CD14-positive monocyte (primary cell): ENCODE results near the gene MGAT4A. TPM values are rescaled to one million over a fixed set of nuclear protein-coding genes. Genes with fewer than 3 reads are reported as not detected.
A peak's percentile ranks its signal among the peaks of the same experiment; 100 is the strongest.

Experiments
- DNase-seq, 3 donors: peaks; one replicate each; pipeline ENCODE4 v3.0.0-alpha.2; 2011 to 2022
- H2AFZ ChIP-seq: 2 replicates; pipeline ENCODE4 v1.6.0; 2012; ENCODE audit warnings: mild to moderate bottlenecking, low read depth, low read length, inconsistent platforms; ENCODE audit not compliant: insufficient read depth, poor library complexity, severe bottlenecking
- H3K27ac ChIP-seq, 2 donors: 1 replicate in 1 of 2; 2 replicates in 1 of 2; pipeline ENCODE4 v1.5.1; 2012 to 2013; ENCODE audit warnings: low read length in 2 of 2, control low read depth in 1 of 2, inconsistent platforms in 1 of 2, low read depth in 1 of 2, mild to moderate bottlenecking in 1 of 2
- H3K27me3 ChIP-seq, 2 donors: one replicate each; pipeline versions ENCODE4 v1.6.0 to v1.6.1; 2011 to 2013; ENCODE audit warnings: low read length in 2 of 2; ENCODE audit not compliant: control insufficient read depth in 2 of 2, insufficient read depth in 2 of 2
- H3K36me3 ChIP-seq, 2 donors: replicated peaks in 1 of 2; 1 replicate in 1 of 2; 2 replicates in 1 of 2; pipeline versions ENCODE4 v1.5.1 to v1.6.1; 2012 to 2013; ENCODE audit warnings: low read length in 2 of 2, control low read depth in 1 of 2, inconsistent platforms in 1 of 2, mild to moderate bottlenecking in 1 of 2; ENCODE audit not compliant: insufficient read depth in 2 of 2, control insufficient read depth in 1 of 2
- H3K4me1 ChIP-seq, 2 donors: 1 replicate in 1 of 2; 2 replicates in 1 of 2; pipeline versions ENCODE4 v1.5.1 to v1.6.1; 2012 to 2013; ENCODE audit warnings: low read length in 2 of 2, control low read depth in 1 of 2, inconsistent platforms in 1 of 2, mild to moderate bottlenecking in 1 of 2, moderate library complexity in 1 of 2; ENCODE audit not compliant: insufficient read depth in 2 of 2, control insufficient read depth in 1 of 2
- H3K4me2 ChIP-seq: replicated peaks from 2 replicates; pipeline ENCODE3; 2012; ENCODE audit warnings: low read length, moderate library complexity, mild to moderate bottlenecking; ENCODE audit not compliant: poor library complexity, severe bottlenecking; ENCODE audit errors: extremely low read depth
- H3K4me3 ChIP-seq, 3 experiments: fragments of 200-600 bp in 1 of 3; sonication (generic) in 1 of 3; replicated peaks in 1 of 3; 1 replicate in 2 of 3; 2 replicates in 1 of 3; pipeline ENCODE4 v1.5.1; 2011 to 2013; ENCODE audit warnings: low read length in 3 of 3, mild to moderate bottlenecking in 3 of 3, control low read depth in 2 of 3, low read depth in 2 of 3, inconsistent platforms in 1 of 3, moderate library complexity in 1 of 3
- H3K79me2 ChIP-seq: 2 replicates; pipeline ENCODE4 v1.6.0; 2012; ENCODE audit warnings: mild to moderate bottlenecking, control low read depth, inconsistent platforms, low read length, moderate library complexity; ENCODE audit not compliant: insufficient read depth
- H3K9ac ChIP-seq: 2 replicates; pipeline ENCODE4 v1.6.0; 2017; ENCODE audit warnings: low read length, mild to moderate bottlenecking; ENCODE audit not compliant: insufficient read depth, poor library complexity, severe bottlenecking
- H3K9me3 ChIP-seq, 2 donors: replicated peaks in 1 of 2; 1 replicate in 1 of 2; 2 replicates in 1 of 2; pipeline versions ENCODE4 v1.5.1 to v1.6.1; 2012 to 2013; ENCODE audit warnings: low read length in 2 of 2, control low read depth in 1 of 2; ENCODE audit not compliant: control insufficient read depth in 1 of 2, insufficient read depth in 1 of 2
- H4K20me1 ChIP-seq: 2 replicates; pipeline ENCODE4 v1.6.0; 2012; ENCODE audit warnings: mild to moderate bottlenecking, low read length, control low read depth, moderate library complexity; ENCODE audit not compliant: insufficient read depth
- H3K27ac Mint-ChIP-seq, 7 donors: one replicate each; pipeline ENCODE4 v1.8.0; 2020; ENCODE audit warnings: mild to moderate bottlenecking in 7 of 7, mixed read lengths in 7 of 7, moderate library complexity in 6 of 7, inconsistent platforms in 2 of 7
- H3K27me3 Mint-ChIP-seq, 3 donors: one replicate each; pipeline ENCODE4 v1.8.0; 2021 to 2022; ENCODE audit warnings: low read depth in 3 of 3, mild to moderate bottlenecking in 3 of 3, mixed read lengths in 3 of 3, moderate library complexity in 3 of 3, inconsistent platforms in 1 of 3
- H3K36me3 Mint-ChIP-seq, 2 donors: one replicate each; pipeline ENCODE4 v1.8.0; 2020; ENCODE audit warnings: mixed read lengths in 2 of 2, inconsistent platforms in 1 of 2, mild to moderate bottlenecking in 1 of 2
- H3K4me1 Mint-ChIP-seq: one replicate; pipeline ENCODE4 v1.8.0; 2020; ENCODE audit warnings: mild to moderate bottlenecking, mixed read lengths
- H3K4me3 Mint-ChIP-seq, 2 donors: one replicate each; pipeline ENCODE4 v1.8.0; 2020; ENCODE audit warnings: mild to moderate bottlenecking in 2 of 2, mixed read lengths in 2 of 2, moderate library complexity in 1 of 2
- H3K9me3 Mint-ChIP-seq, 7 donors: one replicate each; pipeline ENCODE4 v1.8.0; 2020 to 2022; ENCODE audit warnings: mixed read lengths in 7 of 7, mild to moderate bottlenecking in 6 of 7, moderate library complexity in 6 of 7, inconsistent platforms in 2 of 7
- WGBS: methylation state at CpG from one replicate; pipeline ENCODE4 v1.1.5; 2013; ENCODE audit warnings: missing lambda C conversion rate; ENCODE audit not compliant: insufficient coverage; 5-methylcytosine and 5-hydroxymethylcytosine counted together
- intact Hi-C, 2 donors: fragments of 100-400 bp; cut with micrococcal nuclease; formaldehyde crosslinking; loops; one replicate each; pipeline versions ENCODE4 v1.15.0 to v1.15.1; 2023
- polyA plus RNA-seq, 3 donors: library from polyadenylated mRNA; depleted of rRNA in 1 of 3; unstranded in 2 of 3; stranded (reverse) in 1 of 3; fragments of 300-500 nt in 2 of 3; fragments of >200 nt in 1 of 3; fragmentation: Illumina TruSeq in 2 of 3; gene quantifications; 1 replicate in 2 of 3; 2 replicates in 1 of 3; pipeline ENCODE4 v1.2.3, GENCODE V29; 2012 to 2021
- TF ChIP-seq, protein P1 (sequence below): fragments of 200-600 bp; IDR thresholded peaks from one replicate; pipeline ENCODE4 v1.8.0; 2022; ENCODE audit warnings: antibody characterized with exemption, mild to moderate bottlenecking

The MGAT4A gene
- polyA plus RNA-seq, 3 donors = 24.3 to 35.9 (median 35.1) TPM

GRCh38 chr2:98759338-98759737, 28.4 kb upstream of the MGAT4A start:
- H3K36me3 ChIP-seq = no peaks in the 10 kb centered on the region
- no peak overlapping the region for H3K4me3 ChIP-seq
- peaks cover 72 to 75% of the 10 kb centered on the region in 2 donors for H3K4me1 ChIP-seq
- no CpG with 5 or more reads among the region's 2 CpGs for WGBS
- no peak overlapping the region for H2AFZ ChIP-seq
- DNase-seq = peak in 1 of 3 donors; percentile 32
- Mint-ChIP-seq H3K9me3 (peaks cover 0 to 2% (median 0%) of the 10 kb centered on the region in 7 donors), H3K36me3 (no peaks in the 10 kb centered on the region), H3K27me3 (peaks cover 0 to 2% (median 0%) of the 10 kb centered on the region in 3 donors), H3K4me1 (peaks cover 72% of the 10 kb centered on the region), H3K4me3 (no peak overlapping the region), H3K27ac (peak overlapping the region; percentile 61 to 93 (median 85))
- TF ChIP-seq, protein P1, sequence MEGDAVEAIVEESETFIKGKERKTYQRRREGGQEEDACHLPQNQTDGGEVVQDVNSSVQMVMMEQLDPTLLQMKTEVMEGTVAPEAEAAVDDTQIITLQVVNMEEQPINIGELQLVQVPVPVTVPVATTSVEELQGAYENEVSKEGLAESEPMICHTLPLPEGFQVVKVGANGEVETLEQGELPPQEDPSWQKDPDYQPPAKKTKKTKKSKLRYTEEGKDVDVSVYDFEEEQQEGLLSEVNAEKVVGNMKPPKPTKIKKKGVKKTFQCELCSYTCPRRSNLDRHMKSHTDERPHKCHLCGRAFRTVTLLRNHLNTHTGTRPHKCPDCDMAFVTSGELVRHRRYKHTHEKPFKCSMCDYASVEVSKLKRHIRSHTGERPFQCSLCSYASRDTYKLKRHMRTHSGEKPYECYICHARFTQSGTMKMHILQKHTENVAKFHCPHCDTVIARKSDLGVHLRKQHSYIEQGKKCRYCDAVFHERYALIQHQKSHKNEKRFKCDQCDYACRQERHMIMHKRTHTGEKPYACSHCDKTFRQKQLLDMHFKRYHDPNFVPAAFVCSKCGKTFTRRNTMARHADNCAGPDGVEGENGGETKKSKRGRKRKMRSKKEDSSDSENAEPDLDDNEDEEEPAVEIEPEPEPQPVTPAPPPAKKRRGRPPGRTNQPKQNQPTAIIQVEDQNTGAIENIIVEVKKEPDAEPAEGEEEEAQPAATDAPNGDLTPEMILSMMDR = no peak
- peak overlapping the region; percentile 12 for H3K4me2 ChIP-seq
- peak overlapping the region; percentile 21 to 83 for H3K27ac ChIP-seq
- no peak overlapping the region for H3K9ac ChIP-seq
- H4K20me1 ChIP-seq = no peaks in the 10 kb centered on the region
- no peaks in the 10 kb centered on the region for H3K27me3 ChIP-seq
- H3K79me2 ChIP-seq = no peaks in the 10 kb centered on the region
- intact Hi-C loops = no loop called here
- no peaks in the 10 kb centered on the region for H3K9me3 ChIP-seq

DNA sequence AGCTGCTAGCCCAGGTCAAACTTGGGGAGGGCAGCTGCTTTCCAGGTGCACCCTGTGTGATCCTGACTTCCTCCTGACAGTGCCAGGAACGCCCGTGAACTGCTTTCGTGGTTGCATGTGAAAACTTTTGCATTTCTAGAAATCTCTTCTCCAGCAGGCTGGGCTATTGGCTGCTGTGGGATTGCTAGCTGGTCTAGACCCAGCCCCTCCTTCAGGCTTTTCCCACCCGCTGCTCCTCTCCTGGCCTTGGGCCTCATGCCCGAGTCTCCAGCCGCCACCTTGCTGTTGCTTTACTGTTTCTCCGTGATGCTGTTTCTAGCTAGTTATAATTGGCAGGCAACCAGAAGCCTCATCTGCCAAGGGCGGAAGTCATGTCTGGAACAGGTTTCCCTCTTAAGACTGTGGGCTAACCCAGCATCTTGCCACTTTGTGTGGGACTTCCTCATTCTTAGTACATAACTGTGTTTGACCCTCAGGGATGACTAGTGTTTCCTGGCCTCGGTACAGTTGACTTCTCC, 27.0 kb upstream of the MGAT4A start:
- Histone ChIP-seq H3K79me2 (no peaks in the 10 kb centered on the region), H3K27ac (peak overlapping the region; percentile 47 to 83), H3K4me1 (peaks cover 69 to 72% of the 10 kb centered on the region in 2 donors), H2AFZ (peak overlapping the region; percentile 60), H3K36me3 (no peaks in the 10 kb centered on the region), H3K4me2 (peak overlapping the region; percentile 60), H3K9ac (no peak overlapping the region), H3K9me3 (no peaks in the 10 kb centered on the region), H3K4me3 (peak overlapping the region in 1 of 3 experiments; percentile 56), H4K20me1 (no peaks in the 10 kb centered on the region), H3K27me3 (no peaks in the 10 kb centered on the region)
- TF ChIP-seq, protein P1 = no peak
- Mint-ChIP-seq H3K27me3 (peaks cover 0 to 2% (median 0%) of the 10 kb centered on the region in 3 donors), H3K9me3 (peaks cover 0 to 2% (median 0%) of the 10 kb centered on the region in 7 donors), H3K4me1 (peaks cover 72% of the 10 kb centered on the region), H3K4me3 (peak overlapping the region; percentile 37 to 78), H3K36me3 (no peaks in the 10 kb centered on the region), H3K27ac (peak overlapping the region; percentile 76 to 95 (median 91))
- intact Hi-C loops = no loop called here
- DNase-seq = peak; percentile 87 to 99 (median 92)
- 0% methylated on average over 8 of the region's 9 CpGs for WGBS
